HEK293 (cell line): ENCODE results near the gene MCM3AP.

Source experiments
- CTCF ChIA-PET: fragments of 350-600 bp; formaldehyde crosslinking; extraction: SDS; loops from one replicate; lab custom pipeline; 2021; ENCODE audit warnings: antibody characterized with exemption; lab: Yijun Ruan, JAX
- POLR2A ChIA-PET: fragments of 300-600 bp; formaldehyde crosslinking; extraction: SDS; loops from one replicate; lab custom pipeline; 2020; ENCODE audit warnings: antibody characterized with exemption, inconsistent platforms; lab: Yijun Ruan, JAX
- H3K27ac ChIP-seq: fragments of 200-500 bp; sonication (Bioruptor generic); 2 replicates; pipeline ENCODE4 v1.5.1; 2014; ENCODE audit warnings: low read depth, low read length, control low read depth, inconsistent platforms; ENCODE audit errors: extremely low read depth
- H3K36me3 ChIP-seq, 2 experiments: fragments of 200-500 bp in 1 of 2; sonication (Bioruptor generic) in 1 of 2; 1 replicate in 1 of 2; 2 replicates in 1 of 2; pipeline ENCODE4 v1.5.1; 2014 to 2017; ENCODE audit warnings: inconsistent platforms in 2 of 2, low read length in 2 of 2; ENCODE audit not compliant: control insufficient read depth in 2 of 2, insufficient read depth in 1 of 2
- H3K4me1 ChIP-seq: fragments of 200-500 bp; sonication (Bioruptor generic); 2 replicates; pipeline ENCODE4 v1.5.1; 2014; ENCODE audit warnings: mild to moderate bottlenecking, low read length, inconsistent platforms; ENCODE audit not compliant: control insufficient read depth, insufficient read depth
- H3K4me3 ChIP-seq: 2 replicates; pipeline ENCODE4 v1.5.1; 2011; ENCODE audit warnings: low read depth, mild to moderate bottlenecking, control low read depth, low read length, moderate library complexity
- H3K9me3 ChIP-seq: fragments of 200-500 bp; sonication (Bioruptor generic); 2 replicates; pipeline ENCODE4 v1.5.1; 2014; ENCODE audit warnings: low read depth, low read length, inconsistent platforms; ENCODE audit not compliant: control insufficient read depth, insufficient read depth
- GLI4 ChIP-seq: fragments of 450-650 bp; formaldehyde crosslinking; IDR thresholded peaks from 2 replicates; pipeline ENCODE4 v1.5.1; 2016; ENCODE audit warnings: missing biosample characterization, missing genetic modification characterization
- HOXA7 ChIP-seq: sonication (generic); formaldehyde crosslinking; IDR thresholded peaks from 2 replicates; pipeline ENCODE4 v1.8.1; 2022; ENCODE audit warnings: missing genetic modification reagents, borderline replicate concordance
- KLF16 ChIP-seq: fragments of 450-650 bp; formaldehyde crosslinking; IDR thresholded peaks from 2 replicates; pipeline ENCODE4 v1.5.1; 2017; ENCODE audit warnings: missing biosample characterization, missing genetic modification characterization
- PRDM1 ChIP-seq: fragments of 450-650 bp; formaldehyde crosslinking; IDR thresholded peaks from 2 replicates; pipeline ENCODE4; 2016; ENCODE audit warnings: missing biosample characterization, missing genetic modification characterization
- ZBTB7A ChIP-seq: fragments of 450-650 bp; formaldehyde crosslinking; IDR thresholded peaks from 2 replicates; pipeline ENCODE4 v1.5.1; 2016; ENCODE audit warnings: low read depth, missing biosample characterization, missing genetic modification characterization
- ZBTB8A ChIP-seq: fragments of 450-650 bp; formaldehyde crosslinking; IDR thresholded peaks from 2 replicates; pipeline ENCODE4 v1.5.1; 2016; ENCODE audit warnings: missing biosample characterization, missing genetic modification characterization
- ZEB2 ChIP-seq: fragments of 450-650 bp; formaldehyde crosslinking; IDR thresholded peaks from 2 replicates; pipeline ENCODE4 v1.5.1; 2016; ENCODE audit warnings: missing biosample characterization, missing genetic modification characterization
- ZNF335 ChIP-seq: fragments of 450-650 bp; formaldehyde crosslinking; conservative IDR thresholded peaks from 2 replicates; pipeline ENCODE4 v1.5.1; 2016; ENCODE audit warnings: missing biosample characterization, missing genetic modification characterization
- ZNF354C ChIP-seq: fragments of 450-650 bp; formaldehyde crosslinking; IDR thresholded peaks from 2 replicates; pipeline ENCODE4 v1.5.1; 2016; ENCODE audit warnings: missing biosample characterization, missing genetic modification characterization, low read depth, borderline replicate concordance
- ZNF549 ChIP-seq: fragments of 450-650 bp; IDR thresholded peaks from 2 replicates; pipeline ENCODE4 v1.5.1; 2018; ENCODE audit warnings: missing biosample characterization, missing genetic modification characterization, mild to moderate bottlenecking, inconsistent platforms, moderate library complexity
- ZNF626 ChIP-seq: fragments of 450-650 bp; sonication (Bioruptor Pico); formaldehyde crosslinking; IDR thresholded peaks from 2 replicates; pipeline ENCODE4 v1.5.1; 2018; ENCODE audit warnings: missing biosample characterization, missing genetic modification characterization, inconsistent platforms
- ZNF837 ChIP-seq: fragments of 450-650 bp; formaldehyde crosslinking; IDR thresholded peaks from 2 replicates; pipeline ENCODE4 v1.5.1; 2016; ENCODE audit warnings: missing biosample characterization, missing genetic modification characterization
- TF ChIP-seq, protein P1 (sequence below): fragments of 450-650 bp; formaldehyde crosslinking; IDR thresholded peaks from 2 replicates; pipeline ENCODE4 v1.5.1; 2017; ENCODE audit warnings: missing biosample characterization, missing genetic modification characterization
- TF ChIP-seq, protein P2 (sequence below): fragments of 450-650 bp; formaldehyde crosslinking; IDR thresholded peaks from 2 replicates; pipeline ENCODE4 v1.5.1; 2017; ENCODE audit warnings: missing biosample characterization, missing genetic modification characterization
- TF ChIP-seq, protein P3 (sequence below): fragments of 450-650 bp; formaldehyde crosslinking; IDR thresholded peaks from 2 replicates; pipeline ENCODE4 v1.5.1; 2016; ENCODE audit warnings: missing biosample characterization, missing genetic modification characterization
- TF ChIP-seq, protein P4 (sequence below): fragments of 450-650 bp; formaldehyde crosslinking; IDR thresholded peaks from 2 replicates; pipeline ENCODE4 v1.5.1; 2016; ENCODE audit warnings: missing biosample characterization, missing genetic modification characterization
- TF ChIP-seq, protein P5 (sequence below): fragments of 450-650 bp; formaldehyde crosslinking; IDR thresholded peaks from 2 replicates; pipeline ENCODE4 v1.5.1; 2016; ENCODE audit warnings: missing biosample characterization, missing genetic modification characterization
- TF ChIP-seq, protein P6 (sequence below): fragments of 450-650 bp; formaldehyde crosslinking; conservative IDR thresholded peaks from 2 replicates; pipeline ENCODE4 v1.5.1; 2016; ENCODE audit warnings: low read depth, missing biosample characterization, missing genetic modification characterization
- TF ChIP-seq, protein P7 (sequence below): fragments of 450-650 bp; formaldehyde crosslinking; IDR thresholded peaks from 2 replicates; pipeline ENCODE4 v1.5.1; 2016; ENCODE audit warnings: missing biosample characterization, missing genetic modification characterization

MCM3AP gene

DNA sequence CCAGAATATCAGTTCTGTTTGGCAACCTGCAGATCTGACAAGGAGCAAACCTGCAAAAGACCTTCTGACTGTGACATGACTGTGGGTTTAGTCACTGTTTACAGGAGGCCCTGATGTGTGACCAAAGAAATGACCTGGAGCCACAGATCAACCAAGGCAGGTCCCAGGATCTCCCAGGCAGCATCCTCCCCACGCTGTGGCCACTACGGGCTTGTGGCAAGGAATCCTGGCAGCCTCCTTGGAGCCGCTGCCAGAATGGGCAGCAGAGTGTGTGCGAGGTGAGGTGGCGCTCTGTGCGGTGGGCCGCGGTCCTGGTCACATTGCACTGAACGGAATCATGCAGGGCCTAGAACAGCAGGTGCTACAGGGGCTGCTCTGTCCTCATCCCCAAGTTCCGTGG, 15.9 kb downstream of the MCM3AP start:
- Histone ChIP-seq H3K36me3 (peaks cover 69 to 93% of the 10 kb centered on the region in 2 experiments), H3K4me3 (no peak overlapping the region), H3K4me1 (no peaks in the 10 kb centered on the region), H3K27ac (no peak overlapping the region), H3K9me3 (no peaks in the 10 kb centered on the region)
- TF ChIP-seq, protein P1, sequence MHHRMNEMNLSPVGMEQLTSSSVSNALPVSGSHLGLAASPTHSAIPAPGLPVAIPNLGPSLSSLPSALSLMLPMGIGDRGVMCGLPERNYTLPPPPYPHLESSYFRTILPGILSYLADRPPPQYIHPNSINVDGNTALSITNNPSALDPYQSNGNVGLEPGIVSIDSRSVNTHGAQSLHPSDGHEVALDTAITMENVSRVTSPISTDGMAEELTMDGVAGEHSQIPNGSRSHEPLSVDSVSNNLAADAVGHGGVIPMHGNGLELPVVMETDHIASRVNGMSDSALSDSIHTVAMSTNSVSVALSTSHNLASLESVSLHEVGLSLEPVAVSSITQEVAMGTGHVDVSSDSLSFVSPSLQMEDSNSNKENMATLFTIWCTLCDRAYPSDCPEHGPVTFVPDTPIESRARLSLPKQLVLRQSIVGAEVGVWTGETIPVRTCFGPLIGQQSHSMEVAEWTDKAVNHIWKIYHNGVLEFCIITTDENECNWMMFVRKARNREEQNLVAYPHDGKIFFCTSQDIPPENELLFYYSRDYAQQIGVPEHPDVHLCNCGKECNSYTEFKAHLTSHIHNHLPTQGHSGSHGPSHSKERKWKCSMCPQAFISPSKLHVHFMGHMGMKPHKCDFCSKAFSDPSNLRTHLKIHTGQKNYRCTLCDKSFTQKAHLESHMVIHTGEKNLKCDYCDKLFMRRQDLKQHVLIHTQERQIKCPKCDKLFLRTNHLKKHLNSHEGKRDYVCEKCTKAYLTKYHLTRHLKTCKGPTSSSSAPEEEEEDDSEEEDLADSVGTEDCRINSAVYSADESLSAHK = no peak
- no peak for TF ChIP-seq ZNF354C (tag by site-specific recombination)
- TF ChIP-seq ZNF335 (tag by site-specific recombination) = no peak
- no peak for TF ChIP-seq ZBTB8A (tag by site-specific recombination)
- TF ChIP-seq ZBTB7A (tag by site-specific recombination) = no peak
- no peak for TF ChIP-seq ZNF549
- TF ChIP-seq ZNF837 (tag by site-specific recombination) = no peak
- TF ChIP-seq, protein P2, sequence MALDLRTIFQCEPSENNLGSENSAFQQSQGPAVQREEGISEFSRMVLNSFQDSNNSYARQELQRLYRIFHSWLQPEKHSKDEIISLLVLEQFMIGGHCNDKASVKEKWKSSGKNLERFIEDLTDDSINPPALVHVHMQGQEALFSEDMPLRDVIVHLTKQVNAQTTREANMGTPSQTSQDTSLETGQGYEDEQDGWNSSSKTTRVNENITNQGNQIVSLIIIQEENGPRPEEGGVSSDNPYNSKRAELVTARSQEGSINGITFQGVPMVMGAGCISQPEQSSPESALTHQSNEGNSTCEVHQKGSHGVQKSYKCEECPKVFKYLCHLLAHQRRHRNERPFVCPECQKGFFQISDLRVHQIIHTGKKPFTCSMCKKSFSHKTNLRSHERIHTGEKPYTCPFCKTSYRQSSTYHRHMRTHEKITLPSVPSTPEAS (tag by site-specific recombination) = no peak
- TF ChIP-seq, protein P3, sequence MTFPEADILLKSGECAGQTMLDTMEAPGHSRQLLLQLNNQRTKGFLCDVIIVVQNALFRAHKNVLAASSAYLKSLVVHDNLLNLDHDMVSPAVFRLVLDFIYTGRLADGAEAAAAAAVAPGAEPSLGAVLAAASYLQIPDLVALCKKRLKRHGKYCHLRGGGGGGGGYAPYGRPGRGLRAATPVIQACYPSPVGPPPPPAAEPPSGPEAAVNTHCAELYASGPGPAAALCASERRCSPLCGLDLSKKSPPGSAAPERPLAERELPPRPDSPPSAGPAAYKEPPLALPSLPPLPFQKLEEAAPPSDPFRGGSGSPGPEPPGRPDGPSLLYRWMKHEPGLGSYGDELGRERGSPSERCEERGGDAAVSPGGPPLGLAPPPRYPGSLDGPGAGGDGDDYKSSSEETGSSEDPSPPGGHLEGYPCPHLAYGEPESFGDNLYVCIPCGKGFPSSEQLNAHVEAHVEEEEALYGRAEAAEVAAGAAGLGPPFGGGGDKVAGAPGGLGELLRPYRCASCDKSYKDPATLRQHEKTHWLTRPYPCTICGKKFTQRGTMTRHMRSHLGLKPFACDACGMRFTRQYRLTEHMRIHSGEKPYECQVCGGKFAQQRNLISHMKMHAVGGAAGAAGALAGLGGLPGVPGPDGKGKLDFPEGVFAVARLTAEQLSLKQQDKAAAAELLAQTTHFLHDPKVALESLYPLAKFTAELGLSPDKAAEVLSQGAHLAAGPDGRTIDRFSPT = no peak
- no peak for TF ChIP-seq HOXA7 (CRISPR knock-in tag)
- TF ChIP-seq PRDM1 (tag by site-specific recombination) = no peak
- TF ChIP-seq, protein P4, sequence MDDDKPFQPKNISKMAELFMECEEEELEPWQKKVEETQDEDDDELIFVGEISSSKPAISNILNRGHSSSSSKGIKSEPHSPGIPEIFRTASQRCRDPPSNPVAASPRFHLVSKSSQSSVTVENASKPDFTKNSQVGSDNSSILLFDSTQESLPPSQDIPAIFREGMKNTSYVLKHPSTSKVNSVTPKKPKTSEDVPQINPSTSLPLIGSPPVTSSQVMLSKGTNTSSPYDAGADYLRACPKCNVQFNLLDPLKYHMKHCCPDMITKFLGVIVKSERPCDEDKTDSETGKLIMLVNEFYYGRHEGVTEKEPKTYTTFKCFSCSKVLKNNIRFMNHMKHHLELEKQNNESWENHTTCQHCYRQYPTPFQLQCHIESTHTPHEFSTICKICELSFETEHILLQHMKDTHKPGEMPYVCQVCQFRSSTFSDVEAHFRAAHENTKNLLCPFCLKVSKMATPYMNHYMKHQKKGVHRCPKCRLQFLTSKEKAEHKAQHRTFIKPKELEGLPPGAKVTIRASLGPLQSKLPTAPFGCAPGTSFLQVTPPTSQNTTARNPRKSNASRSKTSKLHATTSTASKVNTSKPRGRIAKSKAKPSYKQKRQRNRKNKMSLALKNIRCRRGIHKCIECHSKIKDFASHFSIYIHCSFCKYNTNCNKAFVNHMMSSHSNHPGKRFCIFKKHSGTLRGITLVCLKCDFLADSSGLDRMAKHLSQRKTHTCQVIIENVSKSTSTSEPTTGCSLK (tag by site-specific recombination) = no peak
- TF ChIP-seq KLF16 (tag by site-specific recombination) = no peak
- TF ChIP-seq, protein P5, sequence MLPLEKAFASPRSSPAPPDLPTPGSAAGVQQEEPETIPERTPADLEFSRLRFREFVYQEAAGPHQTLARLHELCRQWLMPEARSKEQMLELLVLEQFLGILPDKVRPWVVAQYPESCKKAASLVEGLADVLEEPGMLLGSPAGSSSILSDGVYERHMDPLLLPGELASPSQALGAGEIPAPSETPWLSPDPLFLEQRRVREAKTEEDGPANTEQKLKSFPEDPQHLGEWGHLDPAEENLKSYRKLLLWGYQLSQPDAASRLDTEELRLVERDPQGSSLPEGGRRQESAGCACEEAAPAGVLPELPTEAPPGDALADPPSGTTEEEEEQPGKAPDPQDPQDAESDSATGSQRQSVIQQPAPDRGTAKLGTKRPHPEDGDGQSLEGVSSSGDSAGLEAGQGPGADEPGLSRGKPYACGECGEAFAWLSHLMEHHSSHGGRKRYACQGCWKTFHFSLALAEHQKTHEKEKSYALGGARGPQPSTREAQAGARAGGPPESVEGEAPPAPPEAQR (tag by site-specific recombination) = no peak
- TF ChIP-seq, protein P6, sequence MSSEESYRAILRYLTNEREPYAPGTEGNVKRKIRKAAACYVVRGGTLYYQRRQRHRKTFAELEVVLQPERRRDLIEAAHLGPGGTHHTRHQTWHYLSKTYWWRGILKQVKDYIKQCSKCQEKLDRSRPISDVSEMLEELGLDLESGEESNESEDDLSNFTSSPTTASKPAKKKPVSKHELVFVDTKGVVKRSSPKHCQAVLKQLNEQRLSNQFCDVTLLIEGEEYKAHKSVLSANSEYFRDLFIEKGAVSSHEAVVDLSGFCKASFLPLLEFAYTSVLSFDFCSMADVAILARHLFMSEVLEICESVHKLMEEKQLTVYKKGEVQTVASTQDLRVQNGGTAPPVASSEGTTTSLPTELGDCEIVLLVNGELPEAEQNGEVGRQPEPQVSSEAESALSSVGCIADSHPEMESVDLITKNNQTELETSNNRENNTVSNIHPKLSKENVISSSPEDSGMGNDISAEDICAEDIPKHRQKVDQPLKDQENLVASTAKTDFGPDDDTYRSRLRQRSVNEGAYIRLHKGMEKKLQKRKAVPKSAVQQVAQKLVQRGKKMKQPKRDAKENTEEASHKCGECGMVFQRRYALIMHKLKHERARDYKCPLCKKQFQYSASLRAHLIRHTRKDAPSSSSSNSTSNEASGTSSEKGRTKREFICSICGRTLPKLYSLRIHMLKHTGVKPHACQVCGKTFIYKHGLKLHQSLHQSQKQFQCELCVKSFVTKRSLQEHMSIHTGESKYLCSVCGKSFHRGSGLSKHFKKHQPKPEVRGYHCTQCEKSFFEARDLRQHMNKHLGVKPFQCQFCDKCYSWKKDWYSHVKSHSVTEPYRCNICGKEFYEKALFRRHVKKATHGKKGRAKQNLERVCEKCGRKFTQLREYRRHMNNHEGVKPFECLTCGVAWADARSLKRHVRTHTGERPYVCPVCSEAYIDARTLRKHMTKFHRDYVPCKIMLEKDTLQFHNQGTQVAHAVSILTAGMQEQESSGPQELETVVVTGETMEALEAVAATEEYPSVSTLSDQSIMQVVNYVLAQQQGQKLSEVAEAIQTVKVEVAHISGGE (tag by site-specific recombination) = no peak
- TF ChIP-seq, protein P7, sequence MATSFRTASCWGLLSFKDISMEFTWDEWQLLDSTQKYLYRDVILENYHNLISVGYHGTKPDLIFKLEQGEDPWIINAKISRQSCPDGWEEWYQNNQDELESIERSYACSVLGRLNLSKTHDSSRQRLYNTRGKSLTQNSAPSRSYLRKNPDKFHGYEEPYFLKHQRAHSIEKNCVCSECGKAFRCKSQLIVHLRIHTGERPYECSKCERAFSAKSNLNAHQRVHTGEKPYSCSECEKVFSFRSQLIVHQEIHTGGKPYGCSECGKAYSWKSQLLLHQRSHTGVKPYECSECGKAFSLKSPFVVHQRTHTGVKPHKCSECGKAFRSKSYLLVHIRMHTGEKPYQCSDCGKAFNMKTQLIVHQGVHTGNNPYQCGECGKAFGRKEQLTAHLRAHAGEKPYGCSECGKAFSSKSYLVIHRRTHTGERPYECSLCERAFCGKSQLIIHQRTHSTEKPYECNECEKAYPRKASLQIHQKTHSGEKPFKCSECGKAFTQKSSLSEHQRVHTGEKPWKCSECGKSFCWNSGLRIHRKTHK = no peak
- no peak for TF ChIP-seq ZNF626 (tag by site-specific recombination)
- no peak for TF ChIP-seq ZEB2 (tag by site-specific recombination)
- no peak for TF ChIP-seq GLI4 (tag by site-specific recombination)
- POLR2A ChIA-PET = no interaction called here
- CTCF ChIA-PET = no interaction called here
